Measurements from ENCODE around the gene PIP5KL1. TPM values are rescaled to one million over a fixed set of nuclear protein-coding genes. Genes with fewer than 3 reads are reported as not detected.

PIP5KL1 gene
- polyA plus RNA-seq, 3 donors from 2014 or later = 0.14 to 0.18 TPM; not detected in 1

DNA sequence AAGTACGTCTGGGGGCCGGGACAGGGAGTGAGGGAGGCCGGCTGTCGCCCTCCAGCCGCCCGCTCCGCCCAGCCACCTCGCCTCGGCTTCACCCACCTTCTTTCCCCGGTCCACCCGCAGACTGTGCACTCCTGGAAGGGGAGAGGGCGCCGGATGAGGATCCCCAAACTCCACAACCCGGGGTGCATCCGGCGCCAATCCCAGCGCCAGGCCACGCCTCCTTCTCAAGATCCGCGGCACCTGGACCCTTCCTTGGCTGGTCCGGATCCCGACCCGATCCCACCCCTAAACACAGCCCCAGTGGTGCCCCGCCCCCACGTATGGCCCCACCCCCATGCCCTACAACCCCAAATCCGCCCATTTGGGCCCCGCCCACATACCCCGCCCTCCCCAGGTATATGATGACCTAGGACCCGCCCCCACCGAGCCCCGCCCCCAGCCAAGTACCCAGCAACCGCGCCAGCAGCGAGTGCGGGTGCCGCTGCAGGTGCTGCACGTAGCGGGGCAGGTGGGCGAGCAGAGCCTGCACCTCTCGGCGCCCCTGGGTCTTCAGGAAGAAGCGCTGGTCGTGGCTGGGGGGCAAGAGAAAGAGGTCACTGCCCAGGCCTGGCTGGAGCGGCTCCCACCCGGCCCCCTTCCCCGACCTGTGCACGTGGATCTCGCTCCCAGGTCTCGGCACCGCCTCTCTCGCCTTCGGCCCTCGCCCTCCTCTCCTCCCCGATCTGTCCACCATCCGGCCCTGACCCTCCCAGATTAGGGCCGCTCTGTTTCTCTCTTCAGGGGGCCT, 3.2 kb downstream of the PIP5KL1 start:
- Mint-ChIP-seq H3K4me3 (peak overlapping the region; percentile 38 to 59 (median 52)), H3K27me3 (ENCODE audit: low read depth in 3 of 3) (peaks cover 3 to 13% (median 3%) of the 10 kb centered on the region in 3 donors), H3K9me3 (no peaks in the 10 kb centered on the region), H3K27ac (no peak overlapping the region), H3K36me3 (peaks cover 0 to 3% (median 0%) of the 10 kb centered on the region in 3 donors), H3K4me1 (peaks cover 16 to 22% of the 10 kb centered on the region in 2 donors)
- peak in 1 of 3 donors; percentile 21 for DNase-seq

DNA sequence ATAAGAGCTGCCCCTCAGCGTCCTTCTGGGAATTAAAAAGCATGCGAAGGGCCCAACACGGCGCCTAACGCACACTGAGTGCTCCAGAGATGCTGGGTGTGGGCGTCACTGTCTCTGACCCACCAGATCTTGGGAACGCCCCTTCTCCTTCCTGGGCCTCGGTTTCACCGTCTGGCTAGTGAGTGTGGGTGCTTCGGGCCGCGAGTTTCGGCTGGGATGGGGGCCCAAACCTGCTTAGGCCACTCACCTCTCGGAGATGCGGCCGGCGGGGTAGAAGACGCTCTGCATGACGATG, 3.7 kb downstream of the PIP5KL1 start:
- H3K4me1 Mint-ChIP-seq = peaks cover 16 to 22% of the 10 kb centered on the region in 2 donors
- peak overlapping the region; percentile 36 to 59 (median 52) for H3K4me3 Mint-ChIP-seq
- H3K9me3 Mint-ChIP-seq = no peaks in the 10 kb centered on the region
- peak in 1 of 3 donors; percentile 14 for DNase-seq
- H3K27me3 Mint-ChIP-seq (ENCODE audit: low read depth in 3 of 3) = peaks cover 3 to 13% (median 5%) of the 10 kb centered on the region in 3 donors
- H3K36me3 Mint-ChIP-seq = peaks cover 0 to 3% (median 0%) of the 10 kb centered on the region in 3 donors
- H3K27ac Mint-ChIP-seq = no peak overlapping the region

DNA sequence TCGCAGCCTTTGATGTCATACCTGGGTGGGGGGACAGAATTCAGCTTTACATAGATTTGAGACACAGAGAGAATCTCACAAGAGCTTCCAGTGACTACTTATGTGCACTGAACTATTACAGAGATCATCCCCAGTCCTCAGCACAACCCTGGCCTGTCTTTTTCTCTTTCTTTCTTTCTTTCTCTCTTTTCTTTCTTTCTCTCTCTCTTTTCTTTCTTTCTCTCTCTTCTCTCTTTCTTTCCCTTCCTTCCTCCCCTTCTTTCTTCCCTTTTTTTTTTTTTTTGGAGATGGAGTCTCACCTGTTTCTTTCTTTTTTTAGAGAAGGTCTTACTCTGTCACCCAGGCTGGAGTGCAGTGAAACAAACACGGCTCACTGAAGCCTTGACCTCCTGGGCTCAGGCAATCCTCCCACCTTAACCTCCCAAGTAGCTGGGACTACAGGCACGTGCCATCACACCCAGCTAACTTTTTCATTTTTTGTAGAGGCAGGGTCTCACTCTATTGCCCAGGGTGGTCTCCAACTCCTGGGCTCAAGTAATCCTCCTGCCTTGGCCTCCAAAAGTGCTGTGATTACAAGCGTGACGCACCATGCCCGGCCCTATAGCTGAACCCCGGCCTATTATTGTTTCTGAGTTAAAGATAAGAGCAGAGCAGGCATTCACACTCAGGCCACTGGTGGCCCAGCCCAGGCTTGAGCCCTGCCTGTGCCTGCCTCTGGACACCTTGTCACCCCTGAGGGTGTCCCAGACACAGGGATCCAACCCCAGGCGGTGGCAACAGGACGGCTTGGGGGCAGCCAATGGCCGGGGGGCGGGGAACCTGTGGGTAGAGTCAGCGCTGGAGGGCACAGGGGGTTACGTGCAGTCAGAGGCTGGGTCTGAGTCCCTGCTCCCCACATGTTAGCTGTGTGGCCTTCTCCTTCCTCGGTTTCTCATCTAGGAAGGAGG, 4.3 kb downstream of the PIP5KL1 start:
- no peak for DNase-seq
- no peaks in the 10 kb centered on the region for H3K9me3 Mint-ChIP-seq
- peaks cover 0 to 3% (median 0%) of the 10 kb centered on the region in 3 donors for H3K36me3 Mint-ChIP-seq
- H3K27ac Mint-ChIP-seq = peak overlapping the region in 1 of 6 donors; percentile 62
- peaks cover 16 to 19% of the 10 kb centered on the region in 2 donors for H3K4me1 Mint-ChIP-seq
- H3K27me3 Mint-ChIP-seq (ENCODE audit: low read depth in 3 of 3) = peaks cover 7 to 13% (median 8%) of the 10 kb centered on the region in 3 donors
- peak overlapping the region in 3 of 5 donors; percentile 8 to 59 (median 42) for H3K4me3 Mint-ChIP-seq

DNA sequence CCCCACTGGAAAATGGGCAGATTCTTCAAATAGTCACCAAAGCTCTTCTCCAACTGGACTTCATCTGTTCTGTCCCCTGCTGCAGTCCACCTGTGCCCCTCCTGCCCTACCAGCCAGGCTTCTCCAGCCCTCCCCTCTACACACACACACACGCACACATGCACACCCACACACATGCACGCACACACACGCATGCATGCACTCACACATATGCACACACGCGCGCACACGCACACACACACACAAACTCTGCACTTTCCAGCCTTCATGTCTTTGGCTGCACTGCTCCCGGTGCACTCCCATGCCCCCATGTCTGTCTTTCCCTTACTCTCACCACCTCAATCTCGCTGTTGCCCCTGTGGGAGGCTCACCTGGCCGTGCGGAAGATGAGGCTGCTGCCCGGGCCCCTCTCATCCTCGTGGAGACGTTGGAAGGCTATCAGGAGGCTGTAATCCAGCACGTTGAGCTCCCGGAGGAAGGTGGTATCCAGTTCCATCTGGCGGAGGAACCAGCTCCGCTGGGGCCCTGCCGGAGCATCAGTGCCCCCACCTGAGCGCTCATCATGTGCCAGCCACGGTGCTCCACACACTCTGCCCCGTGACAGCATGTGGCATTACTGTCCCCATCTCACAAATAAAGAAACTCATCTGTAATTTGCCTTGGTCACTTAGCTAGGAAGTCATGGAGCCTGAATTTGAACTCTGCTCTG, 5.7 kb downstream of the PIP5KL1 start:
- Mint-ChIP-seq H3K36me3 (peaks cover 0 to 3% (median 0%) of the 10 kb centered on the region in 3 donors), H3K4me3 (no peak overlapping the region), H3K27me3 (ENCODE audit: low read depth in 3 of 3) (peaks cover 8 to 16% (median 9%) of the 10 kb centered on the region in 3 donors), H3K9me3 (no peaks in the 10 kb centered on the region), H3K27ac (no peak overlapping the region), H3K4me1 (peaks cover 7 to 12% of the 10 kb centered on the region in 2 donors)
- DNase-seq = no peak

DNA sequence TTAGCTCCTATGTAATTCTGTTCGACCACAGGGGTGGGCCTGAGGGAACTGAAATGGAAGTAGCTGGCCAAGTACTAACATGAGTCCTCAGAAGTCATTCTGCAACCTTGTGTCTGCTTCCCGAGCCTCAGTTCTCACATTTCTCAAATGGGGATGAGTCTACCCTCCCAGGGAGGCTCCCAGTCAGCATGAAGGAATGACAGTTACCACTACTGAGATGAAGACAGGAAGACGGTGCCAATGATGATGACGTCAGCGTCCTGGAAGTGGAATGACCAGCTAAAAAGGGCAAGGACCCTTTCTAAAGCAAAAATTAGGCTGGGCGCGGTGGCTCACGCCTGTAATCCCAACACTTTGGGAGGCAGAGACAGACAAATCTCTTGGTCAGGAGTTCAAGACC, 6.8 kb downstream of the PIP5KL1 start:
- Mint-ChIP-seq H3K27ac (no peak overlapping the region), H3K4me1 (peaks cover 16% of the 10 kb centered on the region in 2 donors), H3K4me3 (peak overlapping the region in 1 of 5 donors; percentile 3), H3K27me3 (ENCODE audit: low read depth in 3 of 3) (peaks cover 8 to 16% (median 10%) of the 10 kb centered on the region in 3 donors), H3K9me3 (no peaks in the 10 kb centered on the region), H3K36me3 (peaks cover 0 to 3% (median 0%) of the 10 kb centered on the region in 3 donors)
- no peak for DNase-seq

DNA sequence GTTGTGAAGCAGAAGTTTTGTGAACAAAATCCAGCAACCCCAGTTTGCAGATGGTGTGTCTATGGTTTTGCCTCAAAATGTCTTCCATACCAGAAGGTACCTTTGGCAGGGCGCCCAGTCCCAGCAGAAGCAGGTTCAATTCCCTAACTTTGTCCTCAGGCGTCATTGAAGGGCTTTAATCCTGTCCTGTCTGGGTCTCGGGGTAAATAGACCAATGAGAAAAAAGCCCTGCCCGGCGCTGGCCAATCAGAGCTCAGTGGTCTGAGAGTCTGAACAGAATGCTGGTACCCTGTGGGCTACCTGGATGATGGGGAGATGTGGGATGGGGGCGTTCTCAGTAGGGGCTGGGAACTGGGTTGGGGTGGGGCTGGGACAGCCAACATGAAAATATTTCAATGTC, 7.5 kb downstream of the PIP5KL1 start:
- no peak overlapping the region for H3K4me3 Mint-ChIP-seq
- H3K9me3 Mint-ChIP-seq = no peaks in the 10 kb centered on the region
- peaks cover 8 to 15% (median 10%) of the 10 kb centered on the region in 3 donors for H3K27me3 Mint-ChIP-seq (ENCODE audit: low read depth in 3 of 3)

DNA sequence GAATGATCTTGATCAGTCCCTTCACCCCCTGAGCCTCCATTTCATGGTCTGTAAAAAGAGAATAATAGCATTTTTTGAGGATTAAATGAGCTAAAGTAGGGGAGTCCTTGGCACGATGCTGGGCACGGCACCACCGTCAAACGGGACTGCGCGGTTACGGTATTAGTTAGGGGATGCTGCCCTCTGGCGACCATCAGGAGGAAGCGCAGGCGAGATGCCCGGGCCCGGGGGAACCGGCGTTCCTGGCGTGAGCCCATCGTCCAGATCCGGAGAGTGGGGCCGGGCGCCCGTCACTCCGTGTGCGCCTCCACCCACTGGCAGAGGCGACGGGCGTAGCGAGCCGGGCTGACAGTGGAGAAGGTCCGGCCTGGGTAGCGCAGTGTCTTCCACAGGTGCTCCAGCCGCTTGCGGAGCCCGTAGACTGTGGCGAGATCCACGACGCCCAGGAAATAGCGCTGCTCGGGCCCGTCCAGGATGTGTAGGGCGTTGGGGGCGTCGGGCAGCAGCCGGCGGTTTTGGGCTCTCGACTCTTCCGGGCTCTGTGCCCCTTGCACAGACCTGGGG, 8.9 kb downstream of the PIP5KL1 start:
- DNase-seq = peak; percentile 73 to 79 (median 74)
- Mint-ChIP-seq H3K27me3 (ENCODE audit: low read depth in 3 of 3) (peaks cover 10 to 15% (median 11%) of the 10 kb centered on the region in 3 donors), H3K9me3 (no peaks in the 10 kb centered on the region), H3K4me3 (peak overlapping the region in 2 of 5 donors; percentile 13 to 43), H3K4me1 (peaks cover 24 to 34% of the 10 kb centered on the region in 2 donors), H3K36me3 (peaks cover 0 to 3% (median 0%) of the 10 kb centered on the region in 3 donors), H3K27ac (peak overlapping the region in 2 of 6 donors; percentile 71 to 83)

More for the DNA sequence above, 7.5 kb downstream of the PIP5KL1 start:
- Mint-ChIP-seq H3K27ac (no peak overlapping the region), H3K36me3 (peaks cover 0 to 3% (median 0%) of the 10 kb centered on the region in 3 donors), H3K4me1 (peaks cover 19 to 23% of the 10 kb centered on the region in 2 donors)
- DNase-seq = no peak

DNA sequence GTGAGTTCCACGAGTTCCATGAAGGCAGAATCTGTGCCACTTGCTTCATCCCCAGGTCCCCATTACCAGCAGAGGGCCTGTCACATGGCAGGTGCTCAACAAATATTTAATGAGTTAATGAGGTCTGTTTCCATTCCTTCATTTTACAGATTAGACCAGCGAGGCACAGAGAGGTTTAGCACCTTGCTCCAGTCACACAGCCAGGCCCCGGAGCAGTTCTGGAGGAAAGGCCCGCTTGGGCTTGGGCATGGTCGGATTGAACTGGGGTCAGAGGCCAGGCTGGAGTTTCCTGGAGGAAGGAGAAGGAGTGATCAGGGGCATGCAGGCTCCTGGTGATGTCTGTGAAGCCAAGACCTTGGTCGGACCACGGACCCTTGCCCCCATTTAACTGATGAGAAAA, 9.8 kb downstream of the PIP5KL1 start:
- Mint-ChIP-seq H3K4me3 (no peak overlapping the region), H3K27ac (no peak overlapping the region), H3K4me1 (peaks cover 32 to 40% of the 10 kb centered on the region in 2 donors)

DNA sequence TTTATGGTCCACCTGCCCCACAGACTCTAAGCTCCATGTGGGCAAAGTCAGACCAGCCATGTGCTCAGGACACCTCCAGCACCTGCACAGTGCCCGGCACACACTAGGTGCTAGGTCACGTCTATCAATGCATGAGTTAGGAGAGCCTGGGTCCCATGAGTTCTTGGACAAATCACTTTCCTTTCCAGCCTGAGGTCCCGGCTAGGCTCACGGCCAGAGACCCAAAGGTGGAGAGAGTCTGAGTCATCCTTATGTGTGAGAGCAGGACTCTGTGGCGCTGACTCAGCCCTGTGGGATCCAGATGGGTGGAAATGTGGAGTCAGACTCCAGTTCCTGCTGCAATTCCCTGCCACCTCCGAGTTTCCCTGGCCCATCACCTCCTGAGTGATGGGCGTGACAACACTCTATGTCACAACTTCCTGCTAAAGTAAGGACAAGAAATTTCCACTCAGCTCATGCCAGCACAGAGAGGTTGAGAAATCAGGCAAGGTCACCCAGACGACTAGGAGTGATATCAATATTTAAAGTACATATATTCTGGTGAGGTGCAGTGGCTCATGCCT, 11.2 kb downstream of the PIP5KL1 start:
- peaks cover 37 to 47% of the 10 kb centered on the region in 2 donors for H3K4me1 Mint-ChIP-seq
- no peaks in the 10 kb centered on the region for H3K36me3 Mint-ChIP-seq
- no peaks in the 10 kb centered on the region for H3K9me3 Mint-ChIP-seq
- no peak for DNase-seq
- peak overlapping the region in 1 of 5 donors; percentile 59 for H3K4me3 Mint-ChIP-seq
- peaks cover 5 to 10% (median 7%) of the 10 kb centered on the region in 3 donors for H3K27me3 Mint-ChIP-seq (ENCODE audit: low read depth in 3 of 3)
- peak overlapping the region in 3 of 6 donors; percentile 27 to 82 (median 74) for H3K27ac Mint-ChIP-seq

More for the DNA sequence above, 9.8 kb downstream of the PIP5KL1 start:
- peaks cover 0 to 3% (median 0%) of the 10 kb centered on the region in 3 donors for H3K36me3 Mint-ChIP-seq
- no peak for DNase-seq
- peaks cover 8 to 10% (median 8%) of the 10 kb centered on the region in 3 donors for H3K27me3 Mint-ChIP-seq (ENCODE audit: low read depth in 3 of 3)
- H3K9me3 Mint-ChIP-seq = no peaks in the 10 kb centered on the region

DNA sequence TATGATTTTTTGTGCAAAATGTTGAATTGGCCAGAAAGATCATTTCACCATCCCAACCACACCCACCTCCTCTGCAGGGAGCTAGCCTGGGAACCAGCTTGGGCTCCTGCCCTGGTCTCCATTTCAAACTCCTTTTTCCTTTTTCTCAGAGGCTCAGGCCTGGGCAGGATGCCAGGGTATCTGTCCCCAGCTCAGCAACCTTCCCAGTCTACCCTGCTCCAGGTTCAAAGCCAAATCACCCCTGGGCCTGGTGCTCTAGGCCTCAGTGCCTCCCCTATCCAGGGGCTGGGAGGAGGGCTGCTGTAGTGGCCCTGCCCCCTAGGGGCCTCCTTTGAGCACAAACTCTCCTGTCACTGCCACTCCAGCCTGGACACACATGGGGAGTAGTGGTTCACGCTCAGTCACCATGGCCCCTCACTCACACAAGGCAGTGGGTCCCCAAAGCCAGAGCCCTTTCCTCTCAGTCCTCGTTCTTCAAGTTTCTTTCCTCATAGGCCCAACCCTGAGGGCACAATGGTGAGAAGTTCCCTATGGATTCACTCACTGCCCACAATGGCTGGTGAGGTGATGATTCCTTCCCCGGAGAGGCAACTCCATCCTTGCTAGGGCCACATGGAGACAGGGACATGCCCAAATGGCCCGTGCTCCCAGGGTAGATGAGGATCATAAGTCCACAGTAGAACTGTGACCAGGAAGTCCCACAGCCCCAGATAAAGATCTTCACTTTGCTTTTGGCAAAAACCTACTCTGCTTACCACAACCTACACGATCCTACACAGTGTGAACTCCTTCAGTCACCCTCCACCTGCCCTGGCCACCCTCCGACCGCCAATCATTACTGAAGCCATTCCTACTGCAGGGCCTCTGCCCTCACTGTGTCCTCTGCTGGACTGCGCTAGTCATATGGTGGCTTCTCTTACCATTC, 12.1 kb downstream of the PIP5KL1 start:
- Mint-ChIP-seq H3K4me1 (peaks cover 37 to 47% of the 10 kb centered on the region in 2 donors), H3K27me3 (ENCODE audit: low read depth in 3 of 3) (peaks cover 5 to 7% (median 6%) of the 10 kb centered on the region in 3 donors), H3K9me3 (no peaks in the 10 kb centered on the region), H3K27ac (peak overlapping the region; percentile 27 to 82 (median 73)), H3K36me3 (peaks cover 0 to 4% (median 0%) of the 10 kb centered on the region in 3 donors), H3K4me3 (peak overlapping the region; percentile 16 to 33 (median 22))
- DNase-seq = peak in 1 of 3 donors; percentile 25

DNA sequence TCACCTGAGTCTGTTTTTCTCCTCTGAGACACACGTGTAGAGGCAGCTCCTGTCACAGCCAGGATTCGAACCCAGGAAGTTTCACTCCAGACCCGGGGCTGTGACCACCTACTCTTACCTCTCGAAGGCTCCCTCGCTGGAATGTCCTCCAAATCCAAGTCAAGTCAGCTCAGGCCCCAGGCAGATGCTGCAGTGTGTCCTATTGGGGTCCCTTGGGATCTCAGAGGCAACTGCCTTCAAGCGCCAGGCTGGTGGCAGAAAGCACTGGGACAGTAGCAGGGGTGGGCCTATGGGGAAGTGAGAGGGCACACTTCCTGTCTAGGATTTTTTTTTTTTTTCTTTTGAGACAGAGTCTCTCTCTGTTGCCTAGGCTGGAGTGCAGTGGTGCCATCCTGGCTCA, 13.0 kb downstream of the PIP5KL1 start:
- peaks cover 5 to 7% (median 6%) of the 10 kb centered on the region in 3 donors for H3K27me3 Mint-ChIP-seq (ENCODE audit: low read depth in 3 of 3)
- H3K9me3 Mint-ChIP-seq = no peaks in the 10 kb centered on the region
- H3K4me3 Mint-ChIP-seq = peak overlapping the region in 4 of 5 donors; percentile 35 to 44 (median 40)
- no peak for DNase-seq
- peaks cover 39 to 47% of the 10 kb centered on the region in 2 donors for H3K4me1 Mint-ChIP-seq
- H3K27ac Mint-ChIP-seq = no peak overlapping the region
- peaks cover 0 to 10% (median 0%) of the 10 kb centered on the region in 3 donors for H3K36me3 Mint-ChIP-seq

Data from immature natural killer cell (primary cell).